Endodermal cell (in vitro differentiated cells): ENCODE measurements around the gene TRMT1. TPM values are rescaled to one million over a fixed set of nuclear protein-coding genes. Genes with fewer than 3 reads are reported as not detected.

Experiments used
- DNase-seq: peaks from one replicate; pipeline ENCODE4 v3.0.0-alpha.2; 2017
- H3K27ac ChIP-seq: 2 replicates; pipeline ENCODE4 v1.5.1; 2013; ENCODE audit warnings: mild to moderate bottlenecking, low read depth, low read length, moderate library complexity
- H3K27me3 ChIP-seq: 2 replicates; pipeline ENCODE4 v1.6.1; 2013; ENCODE audit warnings: mild to moderate bottlenecking, low read length, moderate library complexity; ENCODE audit not compliant: insufficient read depth, control insufficient read depth, poor library complexity, severe bottlenecking
- H3K36me3 ChIP-seq: 2 replicates; pipeline ENCODE4 v1.7.0; 2013; ENCODE audit warnings: mild to moderate bottlenecking, low read length, moderate library complexity; ENCODE audit not compliant: control insufficient read depth, insufficient read depth
- H3K4me1 ChIP-seq: one replicate; pipeline ENCODE4 v1.7.0; 2013; ENCODE audit warnings: low read length; ENCODE audit not compliant: control insufficient read depth, insufficient read depth
- H3K4me3 ChIP-seq: 2 replicates; pipeline ENCODE4 v1.5.1; 2013; ENCODE audit warnings: mild to moderate bottlenecking, low read length, moderate library complexity
- H3K9ac ChIP-seq: 2 replicates; pipeline ENCODE4 v1.6.1; 2013; ENCODE audit warnings: mild to moderate bottlenecking, low read length, moderate library complexity; ENCODE audit not compliant: poor library complexity, severe bottlenecking; ENCODE audit errors: extremely low read depth
- H3K9me3 ChIP-seq: 2 replicates; pipeline ENCODE4 v1.6.1; 2013; ENCODE audit warnings: mild to moderate bottlenecking, low read length, moderate library complexity; ENCODE audit not compliant: control insufficient read depth
- H3K27ac Mint-ChIP-seq: 2 replicates; pipeline ENCODE4 v1.8.0; 2020; ENCODE audit warnings: mixed read lengths
- H3K27me3 Mint-ChIP-seq: 2 replicates; pipeline ENCODE4 v1.8.0; 2021; ENCODE audit warnings: mild to moderate bottlenecking, mixed read lengths; ENCODE audit not compliant: insufficient read depth
- H3K36me3 Mint-ChIP-seq: 2 replicates; pipeline ENCODE4 v1.8.0; 2020; ENCODE audit warnings: low read depth, mixed read lengths
- H3K4me1 Mint-ChIP-seq: 2 replicates; pipeline ENCODE4 v1.8.0; 2020; ENCODE audit warnings: mixed read lengths
- H3K4me3 Mint-ChIP-seq: 2 replicates; pipeline ENCODE4 v1.8.0; 2020; ENCODE audit warnings: mild to moderate bottlenecking, moderate library complexity, mixed read lengths
- H3K9me3 Mint-ChIP-seq: 2 replicates; pipeline ENCODE4 v1.8.0; 2020; ENCODE audit warnings: mild to moderate bottlenecking, mixed read lengths
- WGBS, 2 experiments: methylation state at CpG; one replicate each; pipeline versions ENCODE4 v1.1.5 to v1.1.7; 2013; ENCODE audit warnings: missing lambda C conversion rate in 2 of 2, mixed read lengths in 1 of 2; ENCODE audit not compliant: insufficient coverage in 1 of 2, insufficient read length in 1 of 2; 5-methylcytosine and 5-hydroxymethylcytosine counted together
- total RNA-seq, 2 donors: library from RNA; stranded (reverse); fragmentation: NEBNext Ultra II Directional in 1 of 2; extraction: Animal tissue kit (Norgen Biotek cat#: 25700) in 1 of 2; gene quantifications; 2 replicates in 1 of 2; 3 replicates in 1 of 2; pipeline ENCODE4 v1.2.1, GENCODE V29; 2021
- TF ChIP-seq, protein P1 (sequence below): fragments of 200-600 bp; sonication (generic); conservative IDR thresholded peaks from 2 replicates; pipeline ENCODE4 v1.5.0; 2021; ENCODE audit warnings: antibody characterized with exemption, mild to moderate bottlenecking

The TRMT1 gene
- total RNA-seq, 2 donors from 2014 or later = 51.3 to 66.2 TPM

GRCh38 chr19:13102666-13103580 is 13.6 kb downstream of the TRMT1 start, which contains the start of gene LYL1:
Gene LYL1, minus strand, starts transcription at chr19:13102858. Its CDS starts 1,687 bp downstream, at chr19:13101171.
- Mint-ChIP-seq H3K4me1 (peaks cover 7% of the 10 kb centered on the region), H3K36me3 (peaks cover 13% of the 10 kb centered on the region), H3K27ac (no peak within 1 kb of the TSS), H3K4me3 (peak within 1 kb of the TSS; percentile 31), H3K27me3 (peaks cover 41% of the 10 kb centered on the region), H3K9me3 (no peaks in the 10 kb centered on the region)
- Histone ChIP-seq H3K27ac (no peak within 1 kb of the TSS), H3K27me3 (peaks cover 43% of the 10 kb centered on the region), H3K4me3 (peak within 1 kb of the TSS; percentile 60), H3K9ac (no peak within 1 kb of the TSS), H3K4me1 (no peaks in the 10 kb centered on the region), H3K9me3 (no peaks in the 10 kb centered on the region), H3K36me3 (no peaks in the 10 kb centered on the region)
- 12 to 18% methylated on average over 6 to 46 of the region's 47 CpGs for WGBS, 2 experiments
- DNase-seq = peak; percentile 90
- TF ChIP-seq, protein P1, sequence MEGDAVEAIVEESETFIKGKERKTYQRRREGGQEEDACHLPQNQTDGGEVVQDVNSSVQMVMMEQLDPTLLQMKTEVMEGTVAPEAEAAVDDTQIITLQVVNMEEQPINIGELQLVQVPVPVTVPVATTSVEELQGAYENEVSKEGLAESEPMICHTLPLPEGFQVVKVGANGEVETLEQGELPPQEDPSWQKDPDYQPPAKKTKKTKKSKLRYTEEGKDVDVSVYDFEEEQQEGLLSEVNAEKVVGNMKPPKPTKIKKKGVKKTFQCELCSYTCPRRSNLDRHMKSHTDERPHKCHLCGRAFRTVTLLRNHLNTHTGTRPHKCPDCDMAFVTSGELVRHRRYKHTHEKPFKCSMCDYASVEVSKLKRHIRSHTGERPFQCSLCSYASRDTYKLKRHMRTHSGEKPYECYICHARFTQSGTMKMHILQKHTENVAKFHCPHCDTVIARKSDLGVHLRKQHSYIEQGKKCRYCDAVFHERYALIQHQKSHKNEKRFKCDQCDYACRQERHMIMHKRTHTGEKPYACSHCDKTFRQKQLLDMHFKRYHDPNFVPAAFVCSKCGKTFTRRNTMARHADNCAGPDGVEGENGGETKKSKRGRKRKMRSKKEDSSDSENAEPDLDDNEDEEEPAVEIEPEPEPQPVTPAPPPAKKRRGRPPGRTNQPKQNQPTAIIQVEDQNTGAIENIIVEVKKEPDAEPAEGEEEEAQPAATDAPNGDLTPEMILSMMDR = peak; percentile 16

GRCh38 chr19:13102416-13102665 is 14.2 kb downstream of the TRMT1 start:
- H3K4me1 ChIP-seq = no peaks in the 10 kb centered on the region
- H3K9me3 Mint-ChIP-seq = no peaks in the 10 kb centered on the region
- H3K4me3 ChIP-seq = no peak overlapping the region
- peaks cover 7% of the 10 kb centered on the region for H3K4me1 Mint-ChIP-seq
- peaks cover 48% of the 10 kb centered on the region for H3K27me3 ChIP-seq
- no peak overlapping the region for H3K27ac Mint-ChIP-seq
- H3K36me3 ChIP-seq = no peaks in the 10 kb centered on the region
- no peaks in the 10 kb centered on the region for H3K9me3 ChIP-seq
- TF ChIP-seq, protein P1 = no peak
- H3K36me3 Mint-ChIP-seq = peaks cover 9% of the 10 kb centered on the region
- peak overlapping the region; percentile 31 for H3K4me3 Mint-ChIP-seq
- peaks cover 46% of the 10 kb centered on the region for H3K27me3 Mint-ChIP-seq
- no peak overlapping the region for H3K9ac ChIP-seq
- WGBS, 2 experiments = 39 to 57% methylated on average over 3 to 7 of the region's 7 CpGs
- DNase-seq = no peak
- H3K27ac ChIP-seq = no peak overlapping the region

DNA sequence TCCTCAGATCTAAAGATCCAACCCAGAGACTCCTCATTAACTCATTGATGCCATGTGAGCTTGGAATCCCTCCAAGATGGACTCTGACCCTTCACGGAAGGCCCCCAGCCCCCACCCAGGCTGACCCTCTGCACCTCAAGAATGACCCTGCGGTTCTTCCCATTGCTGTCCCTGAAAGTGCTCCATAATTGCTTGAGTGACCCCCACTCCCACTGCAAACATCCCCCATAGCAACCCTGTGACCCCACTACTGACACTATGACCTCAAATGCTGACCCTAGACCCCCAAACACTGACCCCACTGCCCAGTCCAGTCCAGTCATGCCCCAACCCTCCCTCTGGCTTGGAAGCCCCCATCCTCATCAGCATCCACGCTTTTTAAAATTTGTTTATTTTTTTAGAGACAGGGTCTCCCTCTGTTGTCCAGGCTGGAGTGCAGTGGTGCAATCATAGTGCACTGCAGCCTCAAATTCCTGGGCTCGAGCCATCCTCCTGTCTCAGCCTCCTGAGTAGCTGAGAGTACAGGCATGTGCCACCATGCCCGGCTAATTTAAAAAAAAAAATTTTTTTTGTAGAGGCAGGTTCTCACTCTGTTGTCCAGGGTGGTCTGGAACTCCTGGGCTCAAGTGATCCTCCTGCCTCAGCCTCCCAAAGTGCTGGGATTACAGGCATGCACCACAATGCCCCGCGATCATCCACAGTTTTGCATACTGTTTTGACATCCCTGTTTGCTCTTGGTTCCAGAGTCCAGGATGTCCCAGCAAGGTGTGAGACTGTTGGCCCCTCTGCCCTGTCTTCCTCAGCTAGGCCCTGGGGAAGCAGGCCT is 14.7 kb downstream of the TRMT1 start:
- Histone ChIP-seq H3K9ac (no peak overlapping the region), H3K4me3 (no peak overlapping the region), H3K9me3 (no peaks in the 10 kb centered on the region), H3K36me3 (no peaks in the 10 kb centered on the region), H3K4me1 (no peaks in the 10 kb centered on the region), H3K27ac (no peak overlapping the region), H3K27me3 (peaks cover 54% of the 10 kb centered on the region)
- DNase-seq = no peak
- H3K27ac Mint-ChIP-seq = no peak overlapping the region
- peaks cover 6% of the 10 kb centered on the region for H3K36me3 Mint-ChIP-seq
- peaks cover 51% of the 10 kb centered on the region for H3K27me3 Mint-ChIP-seq
- peak overlapping the region; percentile 31 for H3K4me3 Mint-ChIP-seq
- 87 to 95% methylated on average over 3 to 7 of the region's 7 CpGs for WGBS, 2 experiments
- no peaks in the 10 kb centered on the region for H3K9me3 Mint-ChIP-seq
- H3K4me1 Mint-ChIP-seq = peaks cover 7% of the 10 kb centered on the region
- TF ChIP-seq, protein P1 = no peak
